Naive thymus-derived CD8-positive, alpha-beta T cell (primary cell): ENCODE data around the gene ITGB2. TPM values are rescaled to one million over a fixed set of nuclear protein-coding genes. Genes with fewer than 3 reads are reported as not detected.

Source experiments
- ATAC-seq, 2 donors: fragments of 150-1000 bp; cut with Tn5 transposase in 1 of 2; sonication (Bioruptor Pico), chemical (Tn5 transposase) in 1 of 2; 1 replicate in 1 of 2; 2 replicates in 1 of 2; pipeline ENCODE4 v1.10.0; 2021; ENCODE audit warnings: mild to moderate bottlenecking in 2 of 2, moderate library complexity in 2 of 2
- POLR2A ChIA-PET: fragments of 350-600 bp; sonication (Branson Sonifier 250); formaldehyde crosslinking; loops from one replicate; lab custom pipeline; 2021; ENCODE audit warnings: antibody characterized with exemption; lab: Charles Lee
- DNase-seq, 10 donors: peaks; one replicate each; pipeline versions ENCODE4 v3.0.0 to v3.0.0-alpha.2; 2020 to 2022
- H3K27ac Mint-ChIP-seq, 10 donors: one replicate each; pipeline ENCODE4 v1.8.0; 2020 to 2022; ENCODE audit warnings: mild to moderate bottlenecking in 10 of 10, mixed read lengths in 10 of 10, moderate library complexity in 4 of 10, inconsistent platforms in 1 of 10
- H3K27me3 Mint-ChIP-seq, 5 donors: one replicate each; pipeline ENCODE4 v1.8.0; 2021 to 2022; ENCODE audit warnings: mixed read lengths in 5 of 5
- H3K36me3 Mint-ChIP-seq, 3 donors: one replicate each; pipeline ENCODE4 v1.8.0; 2020 to 2022; ENCODE audit warnings: mixed read lengths in 3 of 3, mild to moderate bottlenecking in 2 of 3, inconsistent platforms in 1 of 3
- H3K4me1 Mint-ChIP-seq, 4 donors: one replicate each; pipeline ENCODE4 v1.8.0; 2021 to 2022; ENCODE audit warnings: mixed read lengths in 4 of 4
- H3K4me3 Mint-ChIP-seq, 10 donors: one replicate each; pipeline ENCODE4 v1.8.0; 2020 to 2022; ENCODE audit warnings: mild to moderate bottlenecking in 10 of 10, mixed read lengths in 10 of 10, moderate library complexity in 6 of 10, inconsistent platforms in 1 of 10
- H3K9me3 Mint-ChIP-seq, 9 donors: one replicate each; pipeline ENCODE4 v1.8.0; 2020 to 2022; ENCODE audit warnings: mixed read lengths in 9 of 9, mild to moderate bottlenecking in 3 of 9, inconsistent platforms in 1 of 9, moderate library complexity in 1 of 9
- polyA plus RNA-seq, 3 donors: library from polyadenylated mRNA; unstranded; fragments of 300-500 nt; fragmentation: Illumina TruSeq; gene quantifications; one replicate each; pipeline ENCODE4 v1.2.3, GENCODE V29; 2021
- total RNA-seq, 8 experiments: library from RNA in 2 of 8; stranded (reverse) in 2 of 8; gene quantifications; one replicate each; pipeline ENCODE4 v1.2.3 and lab custom pipeline; 2021 to 2026

The ITGB2 gene
- total and polyA plus RNA-seq, 5 experiments from 2014 or later: 177 to 549 (median 423) TPM

DNA sequence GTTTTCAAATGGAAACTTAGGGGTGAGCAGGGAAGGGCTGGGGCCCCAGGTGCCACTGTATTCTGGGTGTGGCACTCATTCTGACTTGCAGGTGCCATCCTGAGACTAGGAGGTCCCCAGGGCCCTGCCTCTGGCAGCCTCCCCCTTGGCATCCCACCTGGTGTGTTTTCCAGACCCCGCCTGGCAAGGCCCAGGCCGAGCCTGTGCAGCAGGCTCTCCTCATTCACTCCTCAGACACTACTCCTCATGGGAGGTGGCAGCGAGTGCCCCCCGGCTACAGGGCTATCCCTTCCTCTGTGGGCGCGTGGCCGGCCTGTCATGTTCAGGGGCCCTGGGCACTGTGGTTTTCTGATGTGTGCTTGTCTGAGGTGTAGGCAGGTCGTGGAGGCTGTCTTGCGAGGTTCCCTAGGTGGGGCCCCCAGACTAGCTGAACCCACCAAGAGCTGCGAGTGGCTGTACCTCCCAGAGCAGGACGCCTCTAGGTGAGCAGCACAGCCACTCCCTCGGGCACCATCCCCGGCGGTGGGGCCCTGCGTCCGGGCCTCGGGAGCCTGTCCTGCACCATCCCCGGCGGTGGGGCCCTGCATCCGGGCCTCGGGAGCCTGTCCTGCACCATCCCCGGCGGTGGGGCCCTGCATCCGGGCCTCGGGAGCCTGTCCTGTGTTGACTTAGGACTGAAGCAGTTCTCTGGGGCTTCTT, 32.4 kb upstream of the ITGB2 start:
- H3K27ac Mint-ChIP-seq: no peak overlapping the region
- POLR2A ChIA-PET: no interaction called here
- no peaks in the 10 kb centered on the region for H3K9me3 Mint-ChIP-seq
- H3K27me3 Mint-ChIP-seq: no peaks in the 10 kb centered on the region
- peaks cover 14 to 20% (median 17%) of the 10 kb centered on the region in 4 donors for H3K4me1 Mint-ChIP-seq
- DNase-seq (peak in 2 of 10 donors; percentile 2 to 36), ATAC-seq (no peak)
- no peak overlapping the region for H3K4me3 Mint-ChIP-seq
- peaks cover 0 to 39% (median 3%) of the 10 kb centered on the region in 3 donors for H3K36me3 Mint-ChIP-seq

DNA sequence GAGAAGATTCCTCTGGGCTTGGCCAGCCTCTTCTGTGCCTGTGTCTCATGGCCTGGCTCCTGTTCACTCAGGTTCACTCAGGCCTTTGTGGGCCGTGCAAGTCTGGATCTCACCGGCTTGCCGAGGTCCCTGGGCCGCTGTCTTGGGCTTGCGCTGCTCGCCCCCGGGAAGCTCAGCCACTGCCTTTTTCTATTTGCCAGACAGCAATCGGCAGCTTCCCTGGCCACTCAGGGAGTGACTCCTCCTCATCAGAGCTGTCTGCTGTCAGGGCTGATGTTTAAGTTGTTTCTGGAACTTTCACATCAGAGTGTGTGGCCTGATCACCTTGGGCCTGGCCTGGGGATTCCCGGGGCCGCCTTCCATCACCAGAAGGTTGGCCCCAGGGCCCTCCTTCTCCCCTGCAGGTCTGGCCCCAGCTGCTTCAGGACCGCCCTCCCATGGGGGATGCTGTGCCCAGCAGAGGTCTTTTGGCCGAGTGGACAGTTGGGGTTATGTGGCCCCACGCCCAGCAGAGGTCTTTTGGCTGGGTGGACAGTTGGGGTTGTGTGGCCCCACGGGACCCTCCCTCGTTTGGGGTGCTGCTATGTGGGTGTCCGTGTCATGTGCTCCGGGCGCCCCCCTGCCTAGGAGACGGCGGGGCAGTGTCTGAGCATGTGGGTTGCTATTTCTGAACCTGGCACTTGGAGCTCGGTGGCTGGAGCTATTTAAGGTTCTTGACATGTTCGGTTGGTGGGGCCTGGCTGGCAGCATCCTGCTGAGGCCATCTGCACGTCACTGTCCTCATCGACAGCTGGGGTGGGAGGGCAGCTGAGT, 31.6 kb upstream of the ITGB2 start:
- Mint-ChIP-seq H3K4me3 (no peak overlapping the region), H3K9me3 (no peaks in the 10 kb centered on the region), H3K4me1 (peaks cover 14 to 25% (median 18%) of the 10 kb centered on the region in 4 donors), H3K36me3 (peaks cover 0 to 38% (median 0%) of the 10 kb centered on the region in 3 donors), H3K27me3 (no peaks in the 10 kb centered on the region), H3K27ac (no peak overlapping the region)
- DNase-seq (peak in 1 of 10 donors; percentile 56), ATAC-seq (no peak)
- POLR2A ChIA-PET: no interaction called here

DNA sequence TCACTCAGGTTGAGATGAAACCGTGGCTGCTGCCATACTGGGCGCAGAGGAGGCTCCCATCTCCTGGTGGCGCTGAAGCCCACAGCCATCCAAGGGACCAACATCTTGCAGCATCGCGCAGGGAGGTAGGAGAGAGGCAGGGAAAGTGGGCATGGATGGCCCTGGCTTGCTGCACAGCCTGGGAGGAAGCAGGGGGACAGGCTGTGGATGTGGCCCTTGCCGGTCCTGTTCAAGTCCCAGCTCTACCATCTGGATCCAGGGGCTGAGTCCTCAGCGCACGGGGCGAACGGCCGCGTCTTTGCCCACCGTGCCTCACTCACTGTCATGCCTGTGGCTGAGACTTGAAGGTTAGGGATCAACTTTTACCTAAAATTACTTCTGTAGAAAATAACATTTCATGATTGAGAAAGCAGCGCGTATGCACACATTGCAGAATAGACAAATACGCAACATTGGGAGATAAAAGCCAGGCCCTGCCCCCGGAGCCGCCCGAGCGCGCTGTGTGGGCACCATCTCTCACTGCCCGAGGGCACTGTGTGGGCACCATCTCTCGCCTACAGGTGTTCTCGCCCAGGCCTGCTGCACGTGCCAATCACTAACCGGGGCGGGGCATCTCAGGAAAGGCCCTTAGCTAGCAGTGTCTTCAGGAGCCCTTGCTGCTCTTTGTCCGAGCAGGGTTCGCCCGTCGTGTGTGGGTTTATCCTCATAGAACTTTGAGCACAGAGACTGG, 30.7 kb upstream of the ITGB2 start:
- DNase-seq (peak in 1 of 10 donors; percentile 23), ATAC-seq (no peak)
- H3K4me3 Mint-ChIP-seq: no peak overlapping the region
- peaks cover 0 to 31% (median 0%) of the 10 kb centered on the region in 3 donors for H3K36me3 Mint-ChIP-seq
- H3K27me3 Mint-ChIP-seq: no peaks in the 10 kb centered on the region
- POLR2A ChIA-PET: no interaction called here
- peaks cover 13 to 25% (median 19%) of the 10 kb centered on the region in 4 donors for H3K4me1 Mint-ChIP-seq
- H3K27ac Mint-ChIP-seq: peak overlapping the region in 1 of 10 donors; percentile 15
- H3K9me3 Mint-ChIP-seq: no peaks in the 10 kb centered on the region

DNA sequence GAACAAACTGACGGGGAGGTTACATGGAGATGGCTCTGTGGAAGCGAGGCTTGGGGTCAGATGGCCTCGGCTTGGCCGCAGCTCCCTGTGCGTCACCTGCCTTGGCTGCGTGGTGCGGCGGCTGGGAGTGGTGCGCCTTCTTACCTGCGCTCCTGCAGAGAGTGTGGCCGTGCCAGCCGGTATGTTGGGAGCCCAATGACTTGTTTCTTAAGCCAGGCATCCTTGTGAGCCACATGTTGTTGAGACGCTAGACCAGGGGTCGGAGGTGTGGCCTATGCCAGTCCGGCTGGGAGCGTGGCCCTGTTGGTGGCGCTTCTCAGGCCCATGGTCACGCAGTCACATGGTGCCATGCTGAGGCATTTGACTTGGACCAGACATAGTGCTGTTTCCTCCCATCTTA, 29.7 kb upstream of the ITGB2 start:
- peak overlapping the region in 1 of 10 donors; percentile 27 for H3K27ac Mint-ChIP-seq
- peaks cover 0 to 29% (median 0%) of the 10 kb centered on the region in 3 donors for H3K36me3 Mint-ChIP-seq
- POLR2A ChIA-PET: interaction anchor here (0.7 to 1.9 kb wide), 3 partner anchors 176 to 188 kb away, joined by 4 to 8 read pairs (median 7); no protein-coding TSS in a partner anchor
- H3K9me3 Mint-ChIP-seq: no peaks in the 10 kb centered on the region
- ATAC-seq: no peak
- no peaks in the 10 kb centered on the region for H3K27me3 Mint-ChIP-seq
- peaks cover 14 to 27% (median 22%) of the 10 kb centered on the region in 4 donors for H3K4me1 Mint-ChIP-seq
- no peak overlapping the region for H3K4me3 Mint-ChIP-seq
- DNase-seq: peak in 2 of 10 donors; percentile 3 to 19

DNA sequence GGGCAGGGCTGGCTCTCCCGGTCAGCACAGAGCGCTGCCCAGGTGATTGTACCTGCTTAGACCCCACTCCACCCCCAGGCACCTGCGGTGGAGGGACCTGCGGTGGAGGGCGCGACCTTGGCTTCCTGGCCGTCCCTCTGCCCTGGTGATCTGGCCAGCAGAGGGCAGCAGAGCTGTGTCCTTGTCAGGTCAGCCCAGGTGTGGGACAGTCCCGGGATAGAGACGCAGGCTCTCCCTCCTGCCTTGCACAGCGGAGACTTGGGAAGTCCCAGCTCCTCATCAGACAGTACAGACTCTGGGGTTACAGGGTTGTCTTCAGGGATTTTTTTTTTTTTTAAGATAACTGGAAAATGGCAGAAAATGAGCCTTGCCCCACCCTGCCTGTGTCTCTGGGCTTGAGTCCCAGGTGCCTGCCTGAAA, 29.1 kb upstream of the ITGB2 start:
- peak overlapping the region in 2 of 10 donors; percentile 34 to 47 for H3K4me3 Mint-ChIP-seq
- peak overlapping the region in 1 of 10 donors; percentile 71 for H3K27ac Mint-ChIP-seq
- peaks cover 0 to 24% (median 0%) of the 10 kb centered on the region in 3 donors for H3K36me3 Mint-ChIP-seq
- POLR2A ChIA-PET: interaction anchor here (0.7 to 1.9 kb wide), 4 partner anchors 129 to 188 kb away, joined by 3 to 8 read pairs (median 6); no protein-coding TSS in a partner anchor
- ATAC-seq (peak; percentile 92 to 97), DNase-seq (peak; percentile 64 to 91 (median 78))
- H3K9me3 Mint-ChIP-seq: no peaks in the 10 kb centered on the region
- H3K4me1 Mint-ChIP-seq: peaks cover 16 to 30% (median 26%) of the 10 kb centered on the region in 4 donors
- H3K27me3 Mint-ChIP-seq: no peaks in the 10 kb centered on the region

- DNase-seq: peak in 2 of 10 donors; percentile 3 to 48
- H3K36me3 Mint-ChIP-seq: peaks cover 0 to 23% (median 2%) of the 10 kb centered on the region in 3 donors
- peak overlapping the region in 1 of 10 donors; percentile 71 for H3K27ac Mint-ChIP-seq
- H3K4me1 Mint-ChIP-seq: peaks cover 17 to 30% (median 28%) of the 10 kb centered on the region in 4 donors
- ATAC-seq: peak in 1 of 2 donors; percentile 8
- peak overlapping the region in 1 of 10 donors; percentile 47 for H3K4me3 Mint-ChIP-seq
- H3K27me3 Mint-ChIP-seq: no peaks in the 10 kb centered on the region
- POLR2A ChIA-PET: interaction anchor here (0.7 to 1.9 kb wide), 3 partner anchors 130 to 189 kb away, joined by 3 to 8 read pairs (median 7); no protein-coding TSS in a partner anchor
- no peaks in the 10 kb centered on the region for H3K9me3 Mint-ChIP-seq
Measured at GRCh38 chr21:44949161-44949778, 28.6 kb upstream of the ITGB2 start.

DNA sequence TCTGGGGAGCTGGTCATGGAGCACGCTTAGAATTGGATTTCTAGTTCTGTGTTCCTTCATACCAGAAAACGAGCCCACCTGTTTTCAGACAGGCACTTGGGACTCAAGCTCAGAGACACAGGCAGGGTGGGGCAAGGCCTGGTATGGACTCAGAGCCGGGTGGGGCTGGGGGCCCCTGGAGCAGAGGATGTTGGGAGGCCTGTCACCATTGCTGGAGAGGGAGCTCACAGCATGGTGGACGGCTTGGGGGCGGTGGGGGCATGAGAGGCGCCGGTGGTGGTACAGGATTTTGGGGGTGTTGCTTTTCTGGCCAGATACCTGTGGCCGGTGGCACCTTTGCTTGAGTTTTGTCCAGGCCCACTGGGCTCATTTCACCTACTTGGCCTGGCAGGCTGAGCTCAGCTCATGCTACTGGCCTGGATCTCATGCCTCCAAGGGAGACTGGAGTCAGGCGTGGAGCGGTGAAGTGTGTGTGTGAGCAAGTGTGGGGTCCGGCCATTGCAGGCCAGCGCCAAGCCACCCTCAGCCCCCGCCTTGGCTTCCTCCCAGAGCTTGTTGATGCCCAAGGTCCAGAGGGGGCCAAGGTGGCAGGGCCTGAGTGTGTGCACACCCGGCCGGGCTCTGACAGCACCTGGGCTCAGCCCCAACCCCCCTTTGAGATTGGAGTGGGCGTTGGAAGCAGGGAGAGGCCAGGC, 27.9 kb upstream of the ITGB2 start:
- DNase-seq: peak in 1 of 10 donors; percentile 52
- Mint-ChIP-seq H3K27me3 (no peaks in the 10 kb centered on the region), H3K4me3 (no peak overlapping the region), H3K36me3 (peaks cover 0 to 26% (median 2%) of the 10 kb centered on the region in 3 donors), H3K27ac (peak overlapping the region in 1 of 10 donors; percentile 65), H3K9me3 (no peaks in the 10 kb centered on the region), H3K4me1 (peaks cover 15 to 34% (median 28%) of the 10 kb centered on the region in 4 donors)
- no peak for ATAC-seq
- POLR2A ChIA-PET: interaction anchor here (0.6 to 1.9 kb wide), 4 partner anchors 9 to 198 kb away, joined by 3 to 8 read pairs (median 4); partner anchors contain the start of gene SLX9

- H3K27me3 Mint-ChIP-seq: no peaks in the 10 kb centered on the region
- peaks cover 0 to 26% (median 2%) of the 10 kb centered on the region in 3 donors for H3K36me3 Mint-ChIP-seq
- ATAC-seq (no peak), DNase-seq (peak in 1 of 10 donors; percentile 43)
- no peak overlapping the region for H3K4me3 Mint-ChIP-seq
- no peaks in the 10 kb centered on the region for H3K9me3 Mint-ChIP-seq
- H3K4me1 Mint-ChIP-seq: peaks cover 14 to 41% (median 30%) of the 10 kb centered on the region in 4 donors
- POLR2A ChIA-PET: interaction anchor here (0.6 to 0.7 kb wide), 3 partner anchors 8 to 199 kb away, joined by 3 to 4 read pairs (median 3); partner anchors contain the start of gene SLX9
- no peak overlapping the region for H3K27ac Mint-ChIP-seq
Measured at GRCh38 chr21:44947930-44948331, 27.2 kb upstream of the ITGB2 start.

DNA sequence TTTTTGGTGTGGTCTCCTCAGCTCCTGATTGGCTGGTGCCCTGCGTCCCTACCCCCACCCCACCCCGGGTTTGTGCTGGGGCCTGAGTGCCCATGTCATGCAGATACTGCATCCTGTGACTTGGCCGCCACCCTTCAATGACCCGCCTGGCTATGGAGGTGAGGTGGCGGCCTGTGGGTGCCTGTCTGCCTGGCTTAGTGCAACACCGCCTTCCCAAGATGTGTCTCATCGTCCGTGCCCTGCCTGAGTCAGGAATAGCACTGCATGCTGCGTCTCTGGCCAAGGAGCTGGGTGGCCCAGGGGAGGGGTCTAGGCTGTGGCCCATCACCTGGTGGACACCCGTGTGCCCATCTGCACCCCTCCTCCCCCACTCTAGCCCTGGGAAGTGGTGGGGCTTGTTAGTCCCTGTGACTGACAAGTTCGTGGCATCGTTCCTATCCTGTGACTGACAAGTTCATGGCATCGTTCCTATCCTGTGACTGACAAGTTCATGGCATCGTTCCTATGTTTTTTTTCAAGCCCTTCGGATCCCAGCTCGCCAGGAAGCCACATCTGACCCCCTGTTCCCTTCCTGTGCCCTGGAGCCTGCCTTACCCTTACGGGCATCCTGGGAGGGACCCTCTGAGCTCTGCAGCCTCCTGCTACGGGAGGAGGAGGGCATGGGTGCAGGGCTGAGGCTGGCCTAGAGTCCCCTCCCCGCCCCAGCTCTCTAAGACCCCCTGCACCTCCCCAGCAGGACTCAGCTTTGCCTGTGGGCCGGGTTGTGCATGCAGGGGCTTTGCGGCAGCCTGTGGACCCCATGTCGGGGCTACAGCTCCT, 26.6 kb upstream of the ITGB2 start:
- Mint-ChIP-seq H3K27ac (peak overlapping the region in 2 of 10 donors; percentile 7 to 43), H3K36me3 (peaks cover 0 to 26% (median 2%) of the 10 kb centered on the region in 3 donors), H3K4me3 (peak overlapping the region in 1 of 10 donors; percentile 72), H3K9me3 (no peaks in the 10 kb centered on the region), H3K27me3 (no peaks in the 10 kb centered on the region), H3K4me1 (peaks cover 16 to 47% (median 33%) of the 10 kb centered on the region in 4 donors)
- POLR2A ChIA-PET: interaction anchor here (0.6 kb wide), 1 partner anchor 199 kb away, joined by 3 read pairs; no protein-coding TSS in a partner anchor
- peak in 1 of 10 donors; percentile 53 for DNase-seq
- ATAC-seq: no peak

DNA sequence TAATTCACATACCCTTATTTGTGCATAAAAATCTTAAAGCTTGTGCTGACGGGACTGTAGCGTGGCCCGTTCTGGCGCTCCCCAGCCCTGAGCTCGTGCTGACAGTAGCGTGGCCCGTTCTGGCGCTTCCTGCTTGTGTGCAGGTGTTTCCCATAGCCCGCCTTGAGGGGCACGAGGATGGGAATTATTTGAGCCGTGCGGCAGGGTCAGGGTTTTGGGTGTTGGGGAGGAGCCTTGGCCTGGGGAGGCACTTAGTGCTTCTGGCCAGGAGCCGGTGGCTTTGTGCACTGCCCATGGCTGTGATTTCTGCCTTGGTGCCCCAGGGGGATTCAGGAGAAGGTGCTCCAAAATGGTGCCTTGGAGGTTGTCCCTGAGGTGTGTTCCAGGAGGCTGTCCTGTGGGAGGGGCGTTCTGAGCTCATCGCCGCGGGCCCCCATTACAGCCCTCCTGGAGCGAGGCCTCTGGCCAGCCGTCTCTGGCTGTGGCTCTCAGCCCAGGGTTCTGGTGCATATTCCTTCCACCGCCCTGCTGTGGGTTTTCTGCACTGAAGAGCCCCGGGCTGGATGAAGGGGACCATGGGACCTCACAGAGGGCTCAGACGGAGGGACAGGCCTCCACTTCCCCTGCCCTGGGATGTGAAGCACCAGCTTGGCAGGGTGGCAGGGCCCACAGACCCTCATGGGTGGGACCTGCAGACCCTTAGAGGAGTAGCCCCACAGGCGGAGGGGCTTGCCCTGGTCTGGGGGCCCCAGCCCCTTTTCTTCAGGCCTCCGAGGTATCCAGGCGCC, 25.7 kb upstream of the ITGB2 start:
- H3K27me3 Mint-ChIP-seq: no peaks in the 10 kb centered on the region
- peaks cover 0 to 26% (median 2%) of the 10 kb centered on the region in 3 donors for H3K36me3 Mint-ChIP-seq
- ATAC-seq (no peak), DNase-seq (peak in 1 of 10 donors; percentile 30)
- POLR2A ChIA-PET: interaction anchor here (0.6 to 1.3 kb wide), 2 partner anchors 21 to 68 kb away, joined by 3 to 4 read pairs; no protein-coding TSS in a partner anchor
- no peak overlapping the region for H3K4me3 Mint-ChIP-seq
- H3K27ac Mint-ChIP-seq: no peak overlapping the region
- H3K4me1 Mint-ChIP-seq: peaks cover 22 to 56% (median 40%) of the 10 kb centered on the region in 4 donors
- H3K9me3 Mint-ChIP-seq: no peaks in the 10 kb centered on the region
